T-helper 17 cell (primary cell): ENCODE results near the gene GCC2. TPM values are rescaled to one million over a fixed set of nuclear protein-coding genes. Genes with fewer than 3 reads are reported as not detected.
A peak's percentile ranks its signal among the peaks of the same experiment; 100 is the strongest.
"Not testable (repeated sequence)": the region's sequence is repeated elsewhere in the genome, so short reads cannot be mapped to it uniquely, and the experiment has no call there.

Experiments used
- ATAC-seq: fragments of 150-1000 bp; cut with Tn5 transposase; 2 replicates; pipeline ENCODE4 v1.10.0; 2021; ENCODE audit warnings: mild to moderate bottlenecking, moderate library complexity
- DNase-seq, 3 donors: peaks; one replicate each; pipeline versions ENCODE4 v3.0.0 to v3.0.0-alpha.2; 2020 to 2021
- H3K9me3 ChIP-seq: one replicate; pipeline ENCODE4 v1.7.0; 2013; ENCODE audit warnings: low read length, mild to moderate bottlenecking; ENCODE audit not compliant: control insufficient read depth, poor library complexity, severe bottlenecking
- H3K27ac Mint-ChIP-seq: one replicate; pipeline ENCODE4 v1.8.0; 2022; ENCODE audit warnings: mild to moderate bottlenecking, moderate library complexity, mixed read lengths
- H3K27me3 Mint-ChIP-seq: one replicate; pipeline ENCODE4 v1.8.0; 2022; ENCODE audit warnings: mixed read lengths
- H3K36me3 Mint-ChIP-seq: one replicate; pipeline ENCODE4 v1.8.0; 2022; ENCODE audit warnings: low read depth, mixed read lengths
- H3K4me1 Mint-ChIP-seq: one replicate; pipeline ENCODE4 v1.8.0; 2022; ENCODE audit warnings: mild to moderate bottlenecking, mixed read lengths
- H3K4me3 Mint-ChIP-seq: one replicate; pipeline ENCODE4 v1.8.0; 2022; ENCODE audit warnings: mild to moderate bottlenecking, moderate library complexity, mixed read lengths
- total RNA-seq, 4 donors: library from RNA in 2 of 4; stranded (reverse) in 2 of 4; gene quantifications; one replicate each; pipeline ENCODE4 v1.2.3 and lab custom pipeline; 2022 to 2026

The GCC2 gene
- total RNA-seq, 2 donors from 2014 or later: 81.3 to 105 TPM

DNA sequence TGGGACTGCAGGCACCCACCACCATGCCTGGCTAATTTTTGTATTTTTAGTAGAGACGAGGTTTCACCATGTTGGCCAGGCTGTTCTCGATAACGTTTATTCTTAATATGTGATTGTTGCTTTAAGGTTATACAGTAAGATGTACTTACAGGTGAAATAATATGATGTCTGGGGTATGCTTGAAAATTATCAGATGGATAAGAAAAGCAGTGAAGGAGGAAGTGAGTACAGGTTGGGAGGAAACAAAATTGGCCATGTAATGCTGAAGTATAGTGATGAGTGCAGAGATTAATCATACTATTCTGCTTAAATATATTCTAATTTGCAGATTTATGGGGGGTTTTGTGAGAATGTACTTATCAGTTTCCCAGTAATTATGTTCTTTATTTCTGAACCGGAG, 3.0 kb downstream of the GCC2 start:
- H3K9me3 ChIP-seq: no peaks in the 10 kb centered on the region
- peaks cover 40% of the 10 kb centered on the region for H3K4me1 Mint-ChIP-seq
- H3K4me3 Mint-ChIP-seq: peak overlapping the region; percentile 53
- ATAC-seq (no peak), DNase-seq (no peak)
- H3K27me3 Mint-ChIP-seq: no peaks in the 10 kb centered on the region
- H3K27ac Mint-ChIP-seq: peak overlapping the region; percentile 98
- H3K36me3 Mint-ChIP-seq: peaks cover 18% of the 10 kb centered on the region

- H3K9me3 ChIP-seq, DNase-seq, H3K27me3 Mint-ChIP-seq, H3K4me3 Mint-ChIP-seq, ATAC-seq: not testable (repeated sequence)
- H3K27ac Mint-ChIP-seq: peak overlapping the region; percentile 49
- peaks cover 26% of the 10 kb centered on the region for H3K36me3 Mint-ChIP-seq
- H3K4me1 Mint-ChIP-seq: peaks cover 41% of the 10 kb centered on the region
These were observed 4.5 kb downstream of the GCC2 start for GRCh38 chr2:108453530-108453929.

- no peaks in the 10 kb centered on the region for H3K9me3 ChIP-seq
- H3K27me3 Mint-ChIP-seq: no peaks in the 10 kb centered on the region
- no peak overlapping the region for H3K4me3 Mint-ChIP-seq
- H3K4me1 Mint-ChIP-seq: peaks cover 41% of the 10 kb centered on the region
- ATAC-seq (no peak), DNase-seq (no peak)
- H3K36me3 Mint-ChIP-seq: peaks cover 29% of the 10 kb centered on the region
- no peak overlapping the region for H3K27ac Mint-ChIP-seq
These were observed 5.4 kb downstream of the GCC2 start for GRCh38 chr2:108454440-108454839.

DNA sequence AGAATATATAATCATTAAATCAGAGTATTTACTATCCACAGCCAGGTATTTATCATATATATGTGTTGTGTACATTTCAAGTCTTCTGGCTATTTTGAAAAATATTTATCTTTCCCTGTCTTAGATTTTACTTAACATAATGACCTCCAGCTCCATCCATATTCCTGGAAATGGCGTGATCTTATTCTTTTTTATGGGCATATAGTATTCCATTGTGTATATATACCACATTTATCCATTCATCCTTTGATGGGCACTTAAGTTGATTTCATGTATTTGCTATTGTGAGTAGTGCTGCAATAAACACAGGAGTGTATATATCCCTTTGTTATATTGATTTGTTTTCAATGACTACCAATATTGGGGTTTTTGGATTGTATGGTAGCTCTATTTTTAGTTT, 6.6 kb downstream of the GCC2 start:
- no peaks in the 10 kb centered on the region for H3K9me3 ChIP-seq
- Mint-ChIP-seq H3K36me3 (peaks cover 32% of the 10 kb centered on the region), H3K4me1 (peaks cover 40% of the 10 kb centered on the region), H3K27me3 (no peaks in the 10 kb centered on the region), H3K27ac (no peak overlapping the region), H3K4me3 (no peak overlapping the region)
- no peak for DNase-seq
- no peak for ATAC-seq

DNA sequence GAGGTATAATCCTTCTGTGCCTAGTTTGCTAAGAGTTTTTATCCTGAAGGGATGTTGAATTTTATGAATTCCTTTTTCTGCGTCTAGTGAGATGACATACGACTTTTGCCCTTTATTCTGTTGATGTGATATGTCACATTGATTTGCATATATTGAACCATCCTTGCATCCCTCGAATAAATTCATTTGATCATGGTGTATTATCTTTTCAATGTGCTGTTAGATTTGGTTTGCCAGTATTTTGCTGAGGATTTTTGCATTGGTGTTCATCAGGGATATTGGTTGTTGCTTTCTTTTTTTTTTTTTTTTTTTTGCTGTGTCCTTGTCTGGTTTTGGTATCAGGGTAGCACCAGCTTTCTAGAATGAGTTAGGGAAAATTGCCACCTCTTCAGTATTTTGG, 9.1 kb downstream of the GCC2 start:
- Mint-ChIP-seq H3K27ac (no peak overlapping the region), H3K4me3 (no peak overlapping the region), H3K36me3 (peaks cover 34% of the 10 kb centered on the region), H3K4me1 (peaks cover 39% of the 10 kb centered on the region), H3K27me3 (no peaks in the 10 kb centered on the region)
- ATAC-seq (no peak), DNase-seq (no peak)
- H3K9me3 ChIP-seq: no peaks in the 10 kb centered on the region

DNA sequence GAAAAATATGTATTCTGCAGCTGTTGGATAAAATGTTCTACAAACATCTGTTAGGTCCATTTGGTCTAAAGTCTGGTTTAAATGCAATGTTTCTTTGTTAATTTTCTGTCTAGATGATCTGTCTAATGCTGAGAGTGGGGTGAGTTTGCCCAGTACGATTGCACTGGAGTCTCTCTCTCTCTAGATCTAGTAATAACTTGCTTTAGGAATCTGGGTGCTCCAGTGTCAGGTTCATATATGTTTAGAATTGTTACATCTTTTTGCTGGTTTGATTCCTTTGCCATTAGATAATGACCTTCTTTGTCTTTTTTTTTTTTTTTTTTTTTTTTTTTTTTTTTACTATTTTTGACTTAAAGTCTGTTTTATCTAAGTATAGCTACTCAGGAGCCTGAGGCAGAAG, 10.4 kb downstream of the GCC2 start:
- Mint-ChIP-seq H3K27me3 (no peaks in the 10 kb centered on the region), H3K4me1 (peaks cover 40% of the 10 kb centered on the region), H3K4me3 (no peak overlapping the region), H3K36me3 (peaks cover 36% of the 10 kb centered on the region), H3K27ac (no peak overlapping the region)
- ATAC-seq (no peak), DNase-seq (no peak)
- H3K9me3 ChIP-seq: no peaks in the 10 kb centered on the region

DNA sequence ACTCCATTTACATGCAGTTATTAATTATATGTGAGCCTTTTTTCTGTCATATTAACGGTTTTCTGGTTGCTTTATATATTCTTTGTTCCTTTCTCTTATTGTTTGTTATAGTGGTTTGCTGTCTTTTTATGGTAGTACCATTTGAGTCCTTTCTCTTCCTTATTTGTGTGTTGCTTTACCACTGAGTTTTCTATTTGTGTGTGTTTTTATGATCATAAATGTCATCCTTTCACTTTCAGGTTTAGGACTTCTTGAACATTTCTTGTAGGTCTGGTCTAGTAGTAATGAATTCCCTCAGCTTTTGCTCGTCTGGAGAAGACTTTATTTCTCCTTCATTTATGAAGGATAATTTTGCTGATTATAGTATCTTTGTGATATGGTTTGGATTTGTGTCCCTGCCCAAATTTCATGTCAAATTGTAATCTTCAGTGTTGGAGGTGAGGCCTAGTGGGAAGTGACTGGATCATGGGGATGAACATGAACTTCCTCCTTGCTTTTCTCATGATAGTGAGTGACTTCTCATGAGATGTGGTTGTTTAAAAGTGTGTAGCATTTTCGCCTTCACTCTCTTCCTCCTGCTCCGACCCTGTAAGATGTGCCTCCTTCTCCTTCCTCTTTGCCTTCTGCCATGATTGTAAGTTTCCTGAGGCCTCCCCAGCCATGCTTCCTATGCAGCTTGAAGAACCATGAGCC, 11.5 kb downstream of the GCC2 start:
- no peak for ATAC-seq
- no peak for DNase-seq
- no peaks in the 10 kb centered on the region for H3K9me3 ChIP-seq
- H3K27me3 Mint-ChIP-seq: no peaks in the 10 kb centered on the region
- peaks cover 35% of the 10 kb centered on the region for H3K36me3 Mint-ChIP-seq
- H3K27ac Mint-ChIP-seq: peak overlapping the region; percentile 5
- no peak overlapping the region for H3K4me3 Mint-ChIP-seq
- peaks cover 38% of the 10 kb centered on the region for H3K4me1 Mint-ChIP-seq

DNA sequence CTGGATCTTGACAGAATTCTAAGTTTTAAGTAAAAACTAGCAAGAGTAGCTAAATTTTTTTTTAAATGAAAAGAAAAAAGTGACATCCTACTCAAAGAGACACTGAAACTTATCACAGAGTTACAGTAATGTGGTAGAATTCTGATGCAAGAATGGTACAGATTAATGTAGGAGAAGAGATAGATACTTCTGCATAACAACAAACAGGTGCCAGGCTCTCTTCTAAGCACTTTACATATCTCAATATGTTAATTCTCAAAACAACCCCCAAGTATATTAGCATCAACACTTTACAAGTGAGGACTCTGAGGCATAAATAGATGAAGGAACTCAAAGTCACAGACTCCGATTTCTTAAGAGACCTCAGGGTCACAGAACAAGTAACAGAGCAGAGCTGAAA, 28.1 kb downstream of the GCC2 start:
- Mint-ChIP-seq H3K27me3 (no peaks in the 10 kb centered on the region), H3K36me3 (peaks cover 21% of the 10 kb centered on the region), H3K27ac (no peak overlapping the region)

GRCh38 chr2:108485253-108485652, 36.2 kb downstream of the GCC2 start:
- Mint-ChIP-seq H3K27ac (no peak overlapping the region), H3K36me3 (peaks cover 5% of the 10 kb centered on the region), H3K4me1 (peaks cover 3% of the 10 kb centered on the region), H3K27me3 (no peaks in the 10 kb centered on the region), H3K4me3 (no peak overlapping the region)
- ATAC-seq (no peak), DNase-seq (no peak)
- no peaks in the 10 kb centered on the region for H3K9me3 ChIP-seq

More for the DNA sequence above, 28.1 kb downstream of the GCC2 start:
- Mint-ChIP-seq H3K4me3 (no peak overlapping the region), H3K4me1 (peaks cover 15% of the 10 kb centered on the region)
- DNase-seq: no peak
- no peak for ATAC-seq
- H3K9me3 ChIP-seq: no peaks in the 10 kb centered on the region

DNA sequence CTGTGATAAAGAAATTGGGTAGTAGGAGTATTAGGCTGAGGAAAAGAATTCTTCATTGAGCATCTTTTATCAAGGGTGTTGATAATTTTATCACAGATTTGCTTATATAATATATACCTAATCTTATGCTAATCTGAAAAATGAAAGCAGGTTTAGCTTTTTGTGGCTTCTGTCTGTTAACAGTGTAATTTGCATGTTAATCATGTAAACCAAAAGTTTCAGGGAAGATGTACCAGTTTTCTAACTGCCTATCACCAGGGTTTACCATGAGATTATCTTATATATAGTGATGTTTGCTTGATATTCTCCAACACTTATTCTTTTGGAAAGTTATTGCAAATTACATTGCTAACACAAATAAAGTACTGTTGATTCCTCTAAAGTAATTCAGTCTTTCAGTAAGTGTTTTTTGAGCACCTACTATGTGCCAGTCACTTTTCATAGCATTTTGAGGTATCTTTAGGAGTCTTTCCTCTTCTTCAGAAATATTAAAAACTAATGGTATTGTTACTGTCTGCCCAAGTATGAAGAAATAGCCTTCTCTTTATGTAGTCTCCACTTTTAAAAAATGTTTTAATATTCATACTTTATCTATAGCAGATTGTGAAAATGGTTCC, 41.6 kb downstream of the GCC2 start:
- H3K27me3 Mint-ChIP-seq: no peaks in the 10 kb centered on the region
- H3K4me3 Mint-ChIP-seq: no peak overlapping the region
- no peak for DNase-seq
- no peak for ATAC-seq
- H3K27ac Mint-ChIP-seq: peak overlapping the region; percentile 11
- H3K4me1 Mint-ChIP-seq: no peaks in the 10 kb centered on the region
- H3K36me3 Mint-ChIP-seq: no peaks in the 10 kb centered on the region
- no peaks in the 10 kb centered on the region for H3K9me3 ChIP-seq

DNA sequence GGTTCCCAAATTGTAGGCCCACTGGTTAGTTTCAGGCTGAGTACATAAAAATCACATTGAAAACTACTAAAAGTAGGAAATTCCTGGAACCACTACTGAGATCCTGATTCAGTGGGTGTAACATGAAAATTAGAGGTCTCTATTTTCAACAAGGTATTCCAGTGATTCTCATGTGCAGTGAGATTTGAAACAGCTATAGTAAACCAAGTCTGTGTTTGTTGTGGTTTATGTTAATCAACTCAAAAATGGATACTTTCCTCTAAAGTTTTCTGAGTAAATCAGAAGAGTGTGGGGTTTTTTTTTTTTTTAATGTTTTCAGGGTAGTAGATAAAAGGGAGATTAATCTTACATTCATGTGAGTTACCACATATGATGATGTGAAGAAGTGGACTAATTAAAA, 42.8 kb downstream of the GCC2 start:
- Mint-ChIP-seq H3K27ac (no peak overlapping the region), H3K4me1 (no peaks in the 10 kb centered on the region), H3K27me3 (no peaks in the 10 kb centered on the region), H3K36me3 (no peaks in the 10 kb centered on the region), H3K4me3 (no peak overlapping the region)
- H3K9me3 ChIP-seq: no peaks in the 10 kb centered on the region
- ATAC-seq: no peak
- no peak for DNase-seq

DNA sequence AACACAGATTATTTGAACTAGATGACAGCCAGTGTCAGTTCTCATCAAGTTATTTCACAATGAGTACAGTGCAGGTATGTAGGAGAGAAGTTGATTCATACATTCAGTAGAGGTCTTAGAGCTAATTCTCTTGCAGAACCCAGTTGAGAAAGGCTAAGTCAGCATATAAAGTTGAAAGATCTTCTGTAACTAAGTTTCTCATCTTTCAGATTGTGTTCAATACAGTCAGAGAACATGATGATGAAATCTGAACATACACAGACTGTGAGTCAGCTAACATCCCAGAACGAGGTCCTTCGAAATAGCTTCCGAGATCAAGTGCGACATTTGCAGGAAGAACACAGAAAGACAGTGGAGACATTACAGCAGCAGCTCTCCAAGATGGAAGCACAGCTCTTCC, 43.4 kb downstream of the GCC2 start:
- no peak overlapping the region for H3K27ac Mint-ChIP-seq
- no peaks in the 10 kb centered on the region for H3K4me1 Mint-ChIP-seq
- H3K4me3 Mint-ChIP-seq: no peak overlapping the region
- ATAC-seq: no peak
- no peaks in the 10 kb centered on the region for H3K36me3 Mint-ChIP-seq
- no peaks in the 10 kb centered on the region for H3K9me3 ChIP-seq
- no peaks in the 10 kb centered on the region for H3K27me3 Mint-ChIP-seq
- no peak for DNase-seq

DNA sequence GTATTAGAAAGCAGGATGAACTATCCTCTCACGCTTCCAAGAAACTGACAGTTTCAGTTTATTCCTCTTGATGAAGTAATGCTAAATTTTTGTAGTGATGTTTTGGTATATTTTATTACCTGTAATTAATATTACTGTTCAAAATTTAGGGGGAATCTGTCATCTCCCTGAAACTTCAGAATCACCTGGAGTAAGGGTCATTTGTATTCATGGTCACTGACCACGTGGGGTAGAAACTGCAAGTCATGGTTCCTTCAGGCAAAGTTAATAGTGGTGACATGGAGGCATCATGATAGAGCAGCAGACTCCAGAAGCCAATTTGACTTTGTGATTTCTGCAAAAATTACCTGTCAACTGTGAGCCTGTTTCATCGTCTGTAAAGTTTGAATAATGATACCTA, 47.2 kb downstream of the GCC2 start:
- not testable (repeated sequence) for DNase-seq, H3K27ac Mint-ChIP-seq, H3K4me1 Mint-ChIP-seq, H3K27me3 Mint-ChIP-seq, H3K36me3 Mint-ChIP-seq, ATAC-seq, H3K4me3 Mint-ChIP-seq, H3K9me3 ChIP-seq

DNA sequence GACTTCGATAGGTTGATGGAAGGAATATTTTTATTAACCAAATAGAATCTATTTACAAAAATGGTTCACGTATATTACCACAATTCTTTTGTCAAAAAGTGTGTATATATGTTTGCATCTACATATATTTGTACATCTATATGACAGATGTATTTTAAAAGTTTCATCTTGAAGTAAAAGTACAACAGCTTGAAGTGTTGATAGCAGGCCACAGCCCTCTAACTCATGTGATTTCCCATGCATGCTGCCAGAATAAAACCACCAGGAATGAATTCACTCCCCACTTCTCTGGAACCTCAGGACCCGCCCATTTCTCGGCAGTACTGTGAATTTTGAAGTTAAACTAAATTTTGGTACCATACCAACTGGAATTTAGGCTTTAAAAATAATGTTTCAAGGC, 58.6 kb downstream of the GCC2 start:
- not testable (repeated sequence) for DNase-seq, H3K27me3 Mint-ChIP-seq, H3K36me3 Mint-ChIP-seq, H3K9me3 ChIP-seq, H3K4me1 Mint-ChIP-seq, H3K27ac Mint-ChIP-seq, H3K4me3 Mint-ChIP-seq, ATAC-seq
